Endothelial cell of hepatic sinusoid (primary cell): Measurements from ENCODE around the gene EHMT1.
"Not testable (repeated sequence)": the region's sequence is repeated elsewhere in the genome, so short reads cannot be mapped to it uniquely, and the experiment has no call there.

Source experiments
- in situ Hi-C: cut with HindIII; loops from 2 replicates; pipeline ENCODE4 v1.10.0; 2017; ENCODE audit warnings: low sequenced_read_pairs

The EHMT1 gene

DNA sequence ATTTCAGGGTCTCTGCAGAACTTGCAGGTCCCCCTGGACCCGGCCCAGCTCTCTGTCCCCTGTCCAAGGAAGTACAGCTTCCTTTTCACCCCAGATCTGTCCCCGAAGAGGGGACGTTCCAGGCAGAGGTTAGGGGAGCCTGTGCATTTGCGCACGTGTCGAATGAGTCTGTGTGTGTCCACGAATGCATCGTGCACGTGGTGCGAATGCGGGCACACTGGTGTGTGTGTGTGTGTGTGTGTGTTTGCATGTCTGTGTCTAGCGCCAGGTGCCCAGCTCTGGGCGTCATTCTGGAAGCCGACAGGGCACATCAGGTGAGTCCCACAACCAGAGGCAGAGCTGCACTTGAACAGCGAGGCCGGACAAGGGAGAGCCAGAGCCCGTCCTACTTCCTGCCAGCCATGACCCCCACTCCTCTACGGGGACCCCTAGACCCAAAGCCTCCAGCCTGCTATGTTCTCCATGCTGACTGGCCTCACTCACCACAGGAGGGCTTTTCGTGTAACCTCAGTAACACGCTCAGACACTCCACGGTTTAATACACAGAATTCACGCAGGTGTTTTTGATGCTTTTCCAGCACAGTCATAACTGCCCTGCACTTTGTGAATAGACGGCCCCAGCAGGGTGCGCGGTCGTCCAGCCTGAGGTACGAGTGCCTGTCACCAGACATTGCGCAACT is 217.5 kb downstream of the EHMT1 start:
- in situ Hi-C loops, result no loop called here

DNA sequence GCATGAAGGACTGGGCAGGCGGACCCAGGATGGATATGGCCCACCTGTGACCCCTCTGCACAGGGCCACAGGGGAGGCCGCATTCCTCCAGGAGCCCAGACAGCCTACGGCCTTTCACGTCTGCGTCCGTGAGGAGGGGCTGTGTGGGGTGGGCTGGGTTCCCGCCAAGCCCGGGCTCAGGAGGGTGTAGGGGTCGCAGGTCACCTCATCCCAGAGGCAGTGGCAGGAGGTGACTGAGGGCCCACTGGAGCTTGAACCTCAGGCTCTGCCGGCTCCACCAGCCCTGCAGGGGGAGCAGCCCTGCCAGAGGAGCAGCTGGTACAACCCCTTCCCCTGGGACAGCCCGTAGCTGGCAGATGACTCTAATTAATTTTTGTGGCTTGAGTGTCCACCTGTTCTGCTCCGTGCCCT is 218.0 kb downstream of the EHMT1 start:
- in situ Hi-C loops, result no loop called here

DNA sequence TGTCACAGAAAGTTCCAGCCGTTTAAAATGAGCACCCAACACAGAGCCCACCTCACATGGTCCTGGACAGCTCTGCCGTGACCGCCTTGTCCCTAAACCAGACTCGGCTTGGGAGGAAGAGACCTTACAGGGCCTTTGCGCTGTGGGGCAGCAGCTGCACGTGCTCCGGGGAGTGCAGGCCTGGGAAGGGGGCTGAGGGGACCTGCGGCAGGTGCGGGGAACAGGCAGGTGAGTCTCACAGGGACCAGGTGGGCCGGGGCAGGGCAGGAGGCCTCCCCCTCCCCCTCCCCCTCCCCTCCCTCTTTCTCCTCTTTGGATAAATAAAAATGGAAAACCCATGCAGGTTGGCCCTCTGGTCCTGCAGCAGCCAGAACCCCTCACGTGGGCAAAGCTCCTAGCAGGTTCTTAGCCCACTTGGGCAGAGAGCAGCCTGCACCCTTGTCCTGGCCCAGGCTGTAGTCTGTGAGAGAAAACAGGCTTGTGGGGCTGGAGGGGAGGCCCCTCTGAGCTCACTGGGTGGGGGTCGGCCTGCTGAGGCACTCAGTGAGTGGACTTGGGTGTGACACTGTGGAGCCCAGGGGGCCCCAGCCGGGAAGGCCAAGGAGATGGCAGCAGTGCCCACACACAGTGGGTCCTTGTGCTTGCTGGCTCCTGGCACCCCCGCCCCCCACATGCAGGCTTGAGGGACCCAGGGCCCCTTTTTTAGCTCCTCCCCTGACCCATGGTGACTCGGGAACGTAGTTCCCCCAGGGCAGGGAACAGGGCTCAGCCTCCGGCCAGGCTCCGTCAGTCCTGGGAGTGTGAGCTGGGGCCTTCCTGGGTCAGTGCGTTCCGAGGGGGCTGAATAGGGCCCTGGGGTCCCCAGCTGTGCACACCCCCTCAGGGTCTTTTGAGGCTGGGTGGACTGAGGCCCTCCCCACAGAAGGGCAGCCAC is 218.8 kb downstream of the EHMT1 start:
- in situ Hi-C loops, result no loop called here

- in situ Hi-C loops, result no loop called here
These were observed 219.8 kb downstream of the EHMT1 start for GRCh38 chr9:137838576-137838975.

- in situ Hi-C loops, result no loop called here
These were observed 224.6 kb downstream of the EHMT1 start for GRCh38 chr9:137843355-137843754.

GRCh38 chr9:137851516-137852267 is 232.9 kb downstream of the EHMT1 start:
- in situ Hi-C loops, result no loop called here

GRCh38 chr9:137853392-137853995 is 234.7 kb downstream of the EHMT1 start:
- in situ Hi-C loops, result no loop called here

- in situ Hi-C loops, result no loop called here
These were observed 241.6 kb downstream of the EHMT1 start for GRCh38 chr9:137860361-137860760.

DNA sequence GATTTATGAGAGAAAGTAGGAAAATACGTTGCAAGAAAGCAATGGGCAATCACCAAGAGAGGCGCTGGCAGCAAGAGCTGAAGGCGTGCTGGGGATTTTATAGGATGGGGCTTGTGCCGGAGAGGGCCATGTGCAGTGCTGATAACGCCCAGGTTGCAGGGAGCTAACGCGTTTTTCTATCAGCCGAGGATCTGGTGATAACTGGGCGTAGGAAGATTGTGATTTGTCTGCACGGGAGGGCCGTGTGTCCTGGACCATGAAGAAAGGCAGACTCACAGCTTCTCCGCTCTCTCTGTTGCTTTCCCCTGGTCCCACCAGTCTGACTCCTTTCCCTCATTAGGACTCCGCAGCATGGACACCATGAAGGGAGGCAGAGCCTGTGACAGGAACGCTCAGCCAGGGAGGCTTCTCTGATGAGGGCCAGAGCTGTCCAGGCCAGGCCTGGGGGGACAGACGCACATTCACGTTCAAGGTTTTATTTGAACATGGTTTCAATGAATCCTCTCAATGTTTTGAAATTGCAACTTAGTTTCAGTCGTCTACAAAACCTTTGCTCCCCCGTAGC is 246.9 kb downstream of the EHMT1 start:
- in situ Hi-C loops, result no loop called here

- in situ Hi-C loops, result no loop called here
These were observed 247.7 kb downstream of the EHMT1 start for GRCh38 chr9:137866226-137867141.

DNA sequence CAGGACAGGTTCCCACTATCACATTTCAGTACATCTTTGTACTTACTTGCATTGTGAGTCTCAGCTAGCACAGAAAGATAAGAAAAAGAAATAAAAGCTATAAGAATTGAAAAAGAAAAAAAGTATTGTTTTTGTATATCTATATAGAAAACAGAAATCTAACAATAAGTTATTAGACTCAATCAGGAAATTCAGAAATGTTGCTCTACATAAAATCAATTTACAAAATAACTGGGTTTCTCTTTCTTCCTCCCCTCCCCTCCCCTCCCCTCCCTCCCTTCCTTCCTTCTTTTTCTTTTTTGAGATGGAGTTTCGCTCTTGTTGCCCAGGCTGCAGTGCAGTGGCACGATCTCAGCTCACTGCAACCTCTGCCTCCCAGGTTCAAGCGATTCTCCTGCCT is 251.6 kb downstream of the EHMT1 start:
- in situ Hi-C loops, result no loop called here

DNA sequence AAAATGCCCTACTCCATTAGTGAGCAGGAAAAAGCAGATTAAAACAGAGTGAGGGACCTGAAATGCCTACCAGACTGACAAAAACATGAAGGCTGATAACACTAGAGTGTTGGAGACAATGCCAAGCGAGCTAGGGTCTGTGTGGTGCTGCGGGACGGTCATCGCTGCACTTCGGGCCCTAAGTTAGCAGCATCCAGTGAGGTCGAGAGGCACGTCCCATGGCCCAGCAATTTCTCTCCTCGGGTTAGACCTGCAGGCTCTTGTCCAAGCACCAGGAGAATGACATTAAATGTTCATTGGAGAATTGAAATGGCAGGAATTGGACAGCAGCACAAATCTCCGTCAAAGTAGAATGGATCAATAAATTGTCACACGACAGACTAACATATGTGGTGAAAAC is 253.5 kb downstream of the EHMT1 start:
- in situ Hi-C loops, result no loop called here

DNA sequence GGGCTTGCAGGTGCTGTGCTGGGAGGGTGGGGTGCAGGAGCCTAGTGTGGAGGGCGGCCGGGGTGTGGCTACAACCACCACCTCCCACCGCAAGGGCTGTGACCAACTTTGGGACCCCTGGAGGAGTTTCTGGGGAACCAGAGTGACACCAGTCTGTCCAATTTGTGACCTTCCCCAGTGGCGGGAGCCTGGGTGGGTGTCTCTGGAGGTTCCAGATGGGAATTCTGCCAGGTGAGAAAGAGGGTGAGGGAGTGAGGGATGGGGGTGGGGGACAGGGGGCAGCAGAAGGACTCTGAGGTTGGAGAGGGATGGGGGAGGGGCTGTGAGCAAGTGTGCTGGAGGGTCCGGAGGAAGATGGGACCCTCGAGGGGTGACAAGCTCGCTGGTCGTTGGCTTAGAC is 254.6 kb downstream of the EHMT1 start:
- in situ Hi-C loops, result no loop called here

GRCh38 chr9:137873858-137874362 is 255.1 kb downstream of the EHMT1 start:
- in situ Hi-C loops, result no loop called here

GRCh38 chr9:137875354-137875753 is 256.5 kb downstream of the EHMT1 start:
- in situ Hi-C loops, result no loop called here

GRCh38 chr9:137875846-137876245 is 257.0 kb downstream of the EHMT1 start:
- in situ Hi-C loops, result no loop called here

DNA sequence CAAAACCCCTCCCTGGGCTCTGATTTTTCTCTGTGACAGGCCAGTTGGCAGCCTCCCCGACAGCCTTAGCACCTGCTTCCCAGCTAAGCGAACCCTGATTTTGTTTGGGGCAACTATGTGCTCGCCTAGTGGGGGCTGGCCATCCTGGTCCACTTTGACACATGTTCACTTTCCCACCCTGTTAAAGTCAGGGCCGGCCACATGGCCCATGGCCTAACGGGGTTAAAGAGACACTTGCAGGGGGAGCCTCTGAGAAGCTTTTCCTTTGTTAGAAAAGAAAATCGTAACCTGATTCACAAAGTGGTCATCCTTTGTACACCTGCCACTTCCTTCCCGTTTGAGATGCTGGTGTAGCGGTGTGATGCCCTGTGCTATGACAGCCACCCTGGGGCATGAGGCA is 257.5 kb downstream of the EHMT1 start:
- in situ Hi-C loops, result no loop called here

DNA sequence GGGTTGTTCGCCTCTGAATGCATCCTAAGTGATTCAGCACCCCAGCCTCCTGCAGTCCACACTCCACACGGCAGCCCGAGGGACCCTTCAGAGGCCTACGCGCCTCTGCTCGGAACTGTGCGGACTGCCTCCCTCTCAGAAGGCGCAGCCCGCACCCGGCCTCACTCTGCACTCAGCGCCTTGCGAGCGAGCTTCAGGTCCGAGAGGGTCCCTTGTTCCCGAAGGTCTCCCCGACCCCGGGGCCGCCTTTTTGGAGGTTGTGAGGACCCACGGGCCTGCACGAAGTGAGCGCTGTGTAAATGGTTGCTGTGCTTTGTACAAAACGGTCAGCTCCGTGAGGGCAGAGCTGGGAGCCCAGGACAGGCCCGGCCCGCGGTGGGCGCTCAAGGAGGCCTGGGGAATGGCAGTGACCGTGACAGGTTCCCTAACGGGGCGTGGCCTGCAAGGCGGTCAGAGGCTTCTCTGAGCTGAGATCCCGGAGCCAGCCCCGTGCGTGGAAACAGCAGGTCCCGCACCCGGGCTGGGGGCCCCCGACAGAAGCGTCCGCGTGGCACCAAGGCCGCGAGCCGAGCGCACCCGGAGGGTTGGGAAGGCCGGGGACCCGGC is 258.1 kb downstream of the EHMT1 start:
- in situ Hi-C loops, result no loop called here

DNA sequence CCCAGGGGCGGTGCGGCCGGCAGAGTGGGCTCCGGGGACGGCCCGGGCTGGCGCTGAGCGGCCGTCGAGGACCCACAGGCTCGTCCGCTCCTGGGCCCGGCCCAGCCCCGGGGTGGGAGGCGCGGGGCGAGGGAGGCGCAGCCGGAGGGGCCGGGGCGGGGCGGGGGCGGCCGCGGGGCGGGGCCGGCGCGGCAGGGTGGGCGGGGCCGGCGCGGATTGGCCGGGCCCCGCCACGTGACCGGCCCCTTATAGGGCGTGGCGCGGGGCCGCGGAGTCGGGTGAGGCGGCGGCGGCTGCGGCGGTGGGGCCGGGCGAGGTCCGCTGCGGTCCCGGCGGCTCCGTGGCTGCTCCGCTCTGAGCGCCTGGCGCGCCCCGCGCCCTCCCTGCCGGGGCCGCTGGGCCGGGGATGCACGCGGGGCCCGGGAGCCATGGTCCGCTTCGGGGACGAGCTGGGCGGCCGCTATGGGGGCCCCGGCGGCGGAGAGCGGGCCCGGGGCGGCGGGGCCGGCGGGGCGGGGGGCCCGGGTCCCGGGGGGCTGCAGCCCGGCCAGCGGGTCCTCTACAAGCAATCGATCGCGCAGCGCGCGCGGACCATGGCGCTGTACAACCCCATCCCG is 258.8 kb downstream of the EHMT1 start, which contains the start of gene CACNA1B:
CACNA1B (plus strand) TSS at position 277 of the 617 bp plus-strand sequence; CDS start at position 429, 152 bp downstream.
- in situ Hi-C loops, result not testable (repeated sequence)
